NCI-H446 (cell line): ENCODE measurements around the gene TGFBR1.
"Not testable (repeated sequence)": the region's sequence is repeated elsewhere in the genome, so short reads cannot be mapped to it uniquely, and the experiment has no call there.

Experiments used
- DNase-seq, 2 experiments: peaks; one replicate each; lab custom pipeline; 2025; lab: John Stamatoyannopoulos, UW

TGFBR1 gene

GRCh38 chr9:99076030-99076429 is 28.9 kb upstream of the TGFBR1 start:
- no peak for DNase-seq

GRCh38 chr9:99076483-99077171 is 28.3 kb upstream of the TGFBR1 start:
- DNase-seq = no peak

- no peak for DNase-seq
Measured at GRCh38 chr9:99078717-99079116, 26.2 kb upstream of the TGFBR1 start.

GRCh38 chr9:99079542-99079941 is 25.4 kb upstream of the TGFBR1 start:
- no peak for DNase-seq

- DNase-seq = no peak
Measured at GRCh38 chr9:99083051-99083450, 21.9 kb upstream of the TGFBR1 start.

- peak in 1 of 2 experiments; percentile 19 for DNase-seq
Measured at GRCh38 chr9:99085949-99086948, 18.7 kb upstream of the TGFBR1 start.

- DNase-seq = no peak
Measured at GRCh38 chr9:99087462-99087861, 17.5 kb upstream of the TGFBR1 start.

- DNase-seq = no peak
Measured at GRCh38 chr9:99090336-99091130, 14.4 kb upstream of the TGFBR1 start.

GRCh38 chr9:99092643-99093491 is 12.0 kb upstream of the TGFBR1 start:
- peak in 1 of 2 experiments; percentile 1 for DNase-seq

GRCh38 chr9:99093492-99093791 is 11.5 kb upstream of the TGFBR1 start:
- DNase-seq = no peak

- DNase-seq = no peak
Measured at GRCh38 chr9:99095565-99095964, 9.3 kb upstream of the TGFBR1 start.

GRCh38 chr9:99096409-99096808 is 8.5 kb upstream of the TGFBR1 start:
- no peak for DNase-seq

GRCh38 chr9:99099806-99100585 is 4.9 kb upstream of the TGFBR1 start:
- DNase-seq = not testable (repeated sequence)

GRCh38 chr9:99101271-99101670 is 3.6 kb upstream of the TGFBR1 start:
- no peak for DNase-seq

- no peak for DNase-seq
Measured at GRCh38 chr9:99101812-99102211, 3.1 kb upstream of the TGFBR1 start.

GRCh38 chr9:99103054-99103895 is 1.6 kb upstream of the TGFBR1 start:
- no peak for DNase-seq

GRCh38 chr9:99103901-99104458 is 933 bp upstream of the TGFBR1 start:
- DNase-seq = no peak

- peak in 1 of 2 experiments; percentile 10 for DNase-seq
Measured at GRCh38 chr9:99105152-99106043, 485 bp downstream of the TGFBR1 start.
